ENCODE measurements around the gene FAM20A.

The FAM20A gene

DNA sequence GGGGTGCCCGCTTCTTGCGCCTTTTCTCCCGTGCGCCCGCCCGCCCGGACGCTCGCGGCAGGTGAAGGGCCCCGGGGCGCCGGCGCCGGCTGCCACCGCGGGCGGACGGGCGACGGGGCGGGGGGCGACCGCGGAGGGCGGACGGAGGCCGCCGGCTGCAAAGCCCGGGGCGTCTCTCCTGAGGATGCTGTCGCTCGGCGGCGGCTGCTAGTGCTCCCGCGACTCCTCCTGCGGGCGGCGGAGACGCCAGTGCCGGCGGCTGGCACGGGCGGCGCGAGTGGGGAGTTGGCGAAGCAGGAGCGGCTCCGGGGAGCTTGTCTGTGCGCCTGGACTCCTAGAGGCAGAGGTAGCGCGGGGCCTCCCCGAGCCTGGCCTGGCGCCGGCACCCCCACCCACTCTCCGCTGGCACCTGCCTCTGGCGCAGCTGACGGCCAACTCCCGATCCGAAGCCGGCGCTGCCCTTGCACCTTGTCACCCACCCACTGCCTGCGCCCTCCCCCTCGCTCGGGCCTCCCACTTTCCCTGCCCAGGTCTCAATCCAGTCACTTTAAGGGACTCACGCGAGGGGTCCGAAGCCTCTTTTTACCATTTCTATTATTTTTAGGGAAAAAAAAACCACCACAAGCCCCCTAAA, at the start of gene FAM20A:
Gene FAM20A, minus strand, starts transcription at position 437 of the 634 bp plus-strand sequence. CDS start 701 bp downstream, outside the sequence.
- DNase-seq, result peak; percentile 12

DNA sequence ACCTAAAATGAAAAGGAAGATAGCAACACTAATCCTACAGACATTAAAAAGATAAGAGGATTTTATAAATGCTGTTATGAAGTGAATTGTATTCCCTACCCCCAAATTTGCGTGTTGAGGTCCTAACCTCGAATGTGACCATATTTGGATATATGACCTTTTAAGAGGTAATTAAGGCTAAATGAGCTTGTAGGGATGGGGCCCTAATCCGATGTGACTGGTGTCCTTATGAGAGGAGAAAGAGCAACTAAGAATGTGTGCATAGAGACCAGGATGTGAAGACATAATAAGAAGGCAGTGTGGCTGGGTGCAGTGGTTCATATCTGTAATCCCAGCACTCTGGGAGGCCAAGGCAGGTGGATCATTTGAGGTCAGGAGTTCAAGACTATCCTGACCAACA, 48.2 kb upstream of the FAM20A start:
- DNase-seq, result no peak

DNA sequence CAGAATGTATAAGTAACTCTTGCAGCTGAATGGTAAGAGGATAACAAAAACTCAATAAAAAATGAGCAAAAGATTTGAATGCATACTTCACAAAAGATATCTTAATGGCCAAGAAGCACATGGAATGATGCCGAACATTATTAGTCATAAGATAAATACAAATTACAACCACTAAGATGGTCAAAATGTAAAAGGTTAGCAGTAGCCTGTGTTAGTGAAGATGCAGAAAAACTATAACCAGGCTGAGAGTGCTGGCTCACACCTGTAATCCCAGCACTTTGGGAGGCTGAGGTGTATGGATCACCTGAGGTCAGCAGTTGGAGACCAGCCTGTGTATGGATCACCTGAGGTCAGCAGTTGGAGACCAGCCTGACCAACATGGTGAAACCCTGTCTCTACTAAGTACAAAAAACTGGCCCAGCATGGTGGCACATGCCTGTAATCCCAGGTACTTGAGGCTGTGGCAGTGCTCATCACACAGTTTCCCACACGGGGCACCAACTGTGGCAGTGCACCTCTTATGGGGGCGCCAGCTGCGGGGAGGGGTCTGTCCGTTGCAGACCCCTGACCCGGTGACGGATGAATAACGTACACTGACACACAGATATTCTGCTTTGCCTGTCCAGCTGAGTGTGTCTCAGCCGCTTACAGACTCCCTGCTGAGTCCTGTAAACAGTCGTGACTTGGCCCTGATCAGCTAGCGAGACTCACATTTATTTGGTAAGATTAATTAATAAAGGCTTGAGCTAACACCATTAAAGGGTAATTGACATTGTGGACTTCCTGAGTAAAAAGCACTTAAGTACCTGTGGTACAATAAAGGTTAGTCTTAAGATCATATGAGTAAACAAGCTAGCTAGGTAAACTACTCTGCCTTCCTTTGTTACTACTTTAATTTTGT, 45.7 kb upstream of the FAM20A start:
- DNase-seq, result no peak

DNA sequence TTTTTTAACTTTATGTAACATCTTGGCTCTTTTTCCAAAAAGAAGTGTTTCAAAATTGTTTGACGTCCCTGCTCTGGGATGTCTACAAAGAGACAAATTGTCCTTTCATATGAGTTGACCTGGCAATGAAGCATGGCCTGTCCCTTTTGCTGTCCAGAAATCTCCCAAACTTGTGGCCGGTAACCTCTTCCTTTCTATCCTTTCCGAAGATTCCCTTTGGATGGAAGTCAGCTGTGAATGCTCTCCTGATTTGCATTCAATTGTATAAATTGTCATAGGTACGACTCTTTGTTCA, 40.9 kb upstream of the FAM20A start:
- no peak for DNase-seq

DNA sequence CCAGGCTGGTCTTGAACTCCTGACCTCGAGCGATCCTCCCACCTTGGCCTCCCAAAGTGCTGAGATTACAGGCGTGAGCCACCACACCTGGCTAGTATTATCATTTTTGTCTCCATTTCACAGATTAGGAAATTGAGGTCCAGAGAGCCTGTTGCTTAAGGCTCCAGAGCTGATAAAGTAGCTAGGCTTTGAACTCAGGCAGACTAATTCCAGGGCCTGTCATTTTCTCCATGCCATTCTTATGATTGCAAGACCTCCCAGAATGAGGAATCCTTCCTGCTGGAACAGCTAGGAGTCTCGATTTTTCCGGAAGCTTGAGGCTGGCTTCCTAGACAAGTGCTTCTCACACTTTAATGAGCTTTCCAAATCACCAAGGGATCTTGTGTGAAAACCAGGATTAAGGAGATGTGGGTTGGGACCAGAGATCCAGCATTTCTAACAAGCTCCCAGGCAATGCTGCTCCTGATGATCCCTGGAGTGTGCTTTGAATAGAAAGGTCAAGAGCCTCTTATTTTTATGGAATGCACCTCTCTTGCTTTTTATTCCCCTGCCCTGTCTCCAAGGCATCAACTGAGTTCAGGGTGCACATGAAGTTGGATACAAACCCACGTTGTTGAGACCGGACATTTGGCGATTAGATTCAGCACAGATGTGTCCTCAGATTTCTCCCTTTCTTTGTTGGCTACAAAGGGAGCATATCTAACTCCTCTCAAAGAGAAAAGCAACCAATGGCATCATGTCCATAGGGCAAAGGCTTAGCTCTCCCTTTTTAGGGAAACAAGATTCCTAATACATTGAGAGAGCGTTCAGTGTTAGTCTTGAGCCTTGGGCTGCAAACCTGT, 40.3 kb upstream of the FAM20A start:
- no peak for DNase-seq

DNA sequence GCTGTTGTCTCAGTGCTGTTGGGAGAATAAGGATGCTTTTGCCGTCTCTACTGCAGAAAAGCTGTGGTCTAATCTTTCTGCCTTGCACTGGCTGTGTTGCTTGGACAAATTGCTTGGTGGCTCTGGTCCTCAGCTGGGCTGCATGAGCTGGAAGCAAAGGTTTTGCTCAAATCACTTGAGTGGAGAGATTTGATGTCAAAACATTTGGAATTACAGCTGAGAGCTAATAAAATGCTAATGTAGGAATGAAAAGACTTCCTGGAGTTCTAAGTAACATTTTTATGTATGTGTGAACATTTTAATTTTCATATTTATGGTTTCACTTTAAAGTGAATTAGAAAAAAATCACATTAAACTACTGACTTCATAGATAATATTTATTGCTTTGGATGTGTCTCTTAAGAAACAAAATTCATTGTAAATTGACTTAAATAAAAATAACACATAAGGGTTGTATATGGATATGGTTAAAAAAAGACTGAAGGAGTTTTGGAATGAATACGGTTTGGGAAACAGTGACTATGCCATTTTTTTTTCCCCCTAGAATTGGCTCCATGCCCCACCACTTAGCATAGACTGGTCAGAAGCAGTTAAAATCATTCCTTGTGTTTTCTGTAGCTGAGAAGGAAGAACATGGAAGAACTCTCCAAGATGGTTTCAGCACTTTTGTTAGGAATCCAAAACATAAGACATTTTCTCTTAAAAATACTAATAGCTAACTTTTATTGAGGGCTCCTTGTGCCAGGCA, 39.2 kb upstream of the FAM20A start:
- DNase-seq, result no peak

DNA sequence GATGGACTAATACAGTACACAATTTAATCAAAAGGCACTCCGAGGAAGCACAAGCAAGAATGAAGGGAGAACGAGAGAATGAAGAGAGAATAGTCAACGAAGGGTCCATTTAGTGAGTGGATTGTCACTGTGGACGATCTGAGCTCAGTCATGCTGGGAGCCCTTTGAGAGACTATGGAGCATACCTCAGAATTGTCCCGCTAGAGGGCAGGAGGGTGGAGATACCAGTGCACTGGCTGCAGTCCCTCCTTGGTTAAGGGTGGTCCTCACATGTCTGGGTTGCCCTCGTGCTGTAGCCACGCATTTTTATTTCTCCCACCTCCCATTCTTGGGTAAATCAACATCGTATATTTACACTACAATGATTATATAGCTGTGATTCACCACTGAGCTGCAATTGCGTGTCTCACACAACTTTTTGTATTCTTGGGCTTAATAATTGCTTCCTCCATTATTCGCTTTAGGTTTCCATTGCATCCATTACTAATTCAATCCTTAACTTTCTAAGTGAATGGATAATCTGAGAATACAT, 33.2 kb upstream of the FAM20A start:
- DNase-seq, result no peak

DNA sequence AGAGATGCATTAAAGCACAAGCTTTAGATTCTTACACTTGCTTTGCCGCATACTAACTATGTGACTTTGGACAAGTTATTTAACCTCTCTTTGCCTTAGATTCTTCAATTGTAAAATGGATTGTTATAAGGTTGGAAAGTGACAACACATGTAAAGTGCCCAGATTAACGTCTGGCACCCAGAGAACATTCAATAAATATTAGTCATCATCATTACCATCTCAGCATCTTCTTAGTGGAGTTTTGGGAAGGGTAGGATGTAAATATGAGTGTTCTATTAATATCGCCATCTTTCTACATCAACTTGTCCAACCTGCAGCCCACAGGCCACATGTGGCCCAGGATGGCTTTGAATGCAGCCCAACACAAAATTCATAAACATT, 27.4 kb upstream of the FAM20A start:
- no peak for DNase-seq

DNA sequence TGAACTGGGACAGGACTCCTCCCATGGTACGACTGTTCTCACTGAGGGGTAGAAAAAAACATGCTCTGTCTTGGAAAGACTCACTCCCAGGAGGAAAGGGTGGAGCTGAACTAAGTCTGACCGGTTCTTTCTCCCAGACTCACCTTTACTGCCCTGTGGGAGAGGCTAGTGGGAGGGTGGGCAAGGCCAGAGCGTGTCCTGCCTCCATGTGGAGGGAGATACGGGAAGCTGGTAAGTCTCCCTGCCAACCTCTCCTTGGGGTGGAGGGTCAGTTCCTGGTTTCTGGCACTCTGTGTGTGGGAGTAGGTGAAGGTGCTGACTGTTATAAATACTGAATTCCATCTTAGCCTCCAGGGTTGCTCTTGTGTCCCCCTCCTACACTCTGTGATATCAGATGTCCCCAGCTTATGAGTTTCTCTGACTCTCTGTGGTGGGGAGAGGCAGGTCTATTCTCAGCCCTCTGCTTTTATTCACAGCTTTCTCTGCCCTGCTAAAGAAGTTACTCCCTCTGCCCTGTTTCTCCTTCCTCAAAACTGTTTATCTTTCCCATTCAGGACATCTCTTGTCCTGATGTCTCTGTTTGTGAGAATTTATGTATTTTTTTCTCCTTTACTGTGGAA, 26.9 kb upstream of the FAM20A start:
- no peak for DNase-seq

DNA sequence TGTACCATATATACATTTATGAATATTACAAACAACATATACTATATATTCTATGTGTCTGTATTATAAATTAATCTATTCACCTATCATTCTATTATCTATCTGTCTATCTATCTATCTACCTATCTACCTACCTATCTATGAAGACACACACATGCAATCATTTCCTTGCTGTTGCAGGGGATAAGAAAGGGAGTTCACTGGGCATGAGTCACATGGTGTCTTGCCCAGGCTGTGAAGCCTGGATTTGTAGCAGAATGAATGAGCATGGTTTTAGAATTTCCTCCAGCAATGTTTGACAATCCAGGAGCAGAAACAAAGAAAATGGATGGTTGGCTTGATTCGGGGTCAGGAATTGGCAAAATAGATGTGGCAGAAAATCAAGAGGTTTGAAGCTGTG, 23.2 kb upstream of the FAM20A start:
- DNase-seq, result no peak

DNA sequence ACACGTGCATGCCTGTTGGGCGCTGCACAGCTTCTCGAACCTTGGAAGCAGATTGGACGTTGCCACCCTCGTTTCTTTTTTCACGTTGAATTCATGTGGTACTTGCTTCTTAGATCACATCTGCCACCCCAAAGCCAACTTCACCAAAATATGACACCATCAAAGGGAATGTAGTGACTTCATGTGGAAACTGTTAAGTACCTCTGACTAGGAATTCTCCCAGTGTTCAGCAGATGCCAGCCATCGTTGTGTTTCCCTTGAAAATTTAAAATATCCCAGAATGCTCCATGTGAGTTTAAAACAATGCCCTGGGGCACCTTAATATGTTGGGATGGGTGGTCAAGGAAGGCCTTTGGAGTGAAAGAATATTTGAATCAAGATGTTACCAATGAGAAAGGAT, 22.6 kb upstream of the FAM20A start:
- no peak for DNase-seq

DNA sequence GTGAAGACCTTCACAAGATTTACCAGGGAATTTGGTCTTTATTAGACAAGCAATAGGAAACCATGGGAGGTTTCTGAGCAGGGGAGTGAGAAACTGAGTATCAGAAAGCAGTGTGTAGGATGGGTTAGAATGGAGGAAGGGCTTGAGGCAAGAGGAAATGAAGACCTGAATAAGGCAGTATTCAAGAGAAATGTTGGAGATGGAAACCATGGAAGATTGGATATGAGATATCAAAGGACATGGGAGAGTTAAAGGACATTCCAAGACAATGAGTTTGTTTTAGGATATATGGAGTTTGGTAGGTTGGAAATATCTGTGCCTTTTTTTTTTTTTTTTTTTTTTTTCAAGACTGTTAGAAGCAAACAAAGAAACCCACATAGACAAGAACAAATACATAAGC, 21.3 kb upstream of the FAM20A start:
- no peak for DNase-seq

DNA sequence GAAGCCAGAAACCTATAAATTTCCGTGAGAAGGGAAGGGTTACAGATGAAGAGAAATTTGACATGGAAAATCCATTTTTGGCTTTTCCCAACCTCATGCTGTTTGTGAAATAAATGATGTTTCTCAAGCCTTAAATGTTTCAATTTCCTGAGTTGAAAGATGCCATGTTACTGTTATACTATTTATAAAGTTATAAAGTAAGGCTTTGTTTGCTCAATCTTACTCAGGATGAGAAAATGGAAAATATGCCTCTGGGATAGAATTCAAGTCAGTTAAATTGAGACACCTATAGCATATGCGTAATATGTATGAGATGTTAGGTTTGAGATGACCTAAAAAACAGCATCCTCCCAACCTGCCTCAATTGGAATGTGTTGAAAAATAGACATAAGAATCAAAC, 19.9 kb upstream of the FAM20A start:
- no peak for DNase-seq

DNA sequence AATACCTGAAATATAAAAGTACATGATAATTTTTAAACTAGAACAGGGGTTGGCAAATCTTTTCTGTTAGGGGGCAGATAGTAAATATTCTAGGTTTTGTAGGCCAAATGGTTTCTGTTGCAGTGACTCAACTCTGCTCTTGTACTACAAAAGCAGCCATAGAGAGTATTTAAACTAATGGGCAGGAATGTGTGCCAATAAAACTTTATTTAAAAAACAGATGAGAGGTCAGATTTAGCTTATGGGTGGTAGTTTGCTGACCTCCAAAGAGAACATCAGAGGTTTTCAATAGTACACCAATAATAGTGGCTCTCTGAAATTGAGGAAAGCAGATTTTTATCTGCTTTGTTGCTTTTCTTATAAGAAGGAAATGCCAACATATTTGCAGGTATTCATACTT, 15.2 kb upstream of the FAM20A start:
- no peak for DNase-seq

DNA sequence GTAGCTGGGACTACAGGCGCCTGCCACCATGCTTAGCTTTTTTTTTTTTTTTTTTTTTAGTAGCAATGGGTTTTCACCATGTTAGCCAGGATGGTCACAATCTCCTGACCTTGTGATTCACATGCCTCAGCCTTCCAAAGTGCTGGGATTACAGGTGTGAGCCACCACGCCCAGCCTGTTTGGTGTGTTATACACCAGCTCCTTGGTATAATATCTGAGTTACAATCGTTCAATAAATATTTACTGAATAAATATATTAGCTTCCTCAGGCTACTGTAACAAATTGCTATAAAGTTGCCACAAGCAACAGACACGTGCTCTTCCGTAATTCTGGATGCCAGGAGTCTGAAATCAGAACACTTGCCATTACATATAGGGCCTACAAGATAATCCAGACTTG, 13.6 kb upstream of the FAM20A start:
- no peak for DNase-seq

DNA sequence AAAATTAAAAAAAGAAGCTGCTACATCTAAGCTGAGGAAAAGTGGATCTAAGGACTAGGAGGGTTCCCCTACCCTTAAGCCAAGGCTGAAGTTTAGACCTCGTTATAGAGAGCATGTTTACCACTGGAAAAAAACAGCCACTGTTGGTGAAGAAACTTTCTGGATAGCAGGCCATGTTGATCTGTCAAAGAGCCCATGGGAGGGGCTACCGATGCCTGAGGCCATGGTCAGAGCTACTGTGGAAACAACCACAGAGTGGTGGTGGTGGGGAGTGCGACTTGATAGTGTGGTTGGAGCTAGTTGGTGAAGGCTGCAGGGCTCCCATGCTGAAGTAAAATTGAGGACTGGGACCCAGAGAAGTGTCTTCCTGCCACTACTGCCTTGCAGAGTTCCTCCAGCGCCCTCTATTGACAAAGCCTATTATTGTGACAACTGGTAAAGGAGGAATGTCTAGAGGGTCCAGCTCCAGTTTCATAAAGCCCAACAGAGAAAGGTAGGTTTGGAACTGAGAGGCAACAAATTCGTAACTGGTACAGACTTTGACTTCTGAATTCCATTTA, 12.7 kb upstream of the FAM20A start:
- peak; percentile 77 for DNase-seq

DNA sequence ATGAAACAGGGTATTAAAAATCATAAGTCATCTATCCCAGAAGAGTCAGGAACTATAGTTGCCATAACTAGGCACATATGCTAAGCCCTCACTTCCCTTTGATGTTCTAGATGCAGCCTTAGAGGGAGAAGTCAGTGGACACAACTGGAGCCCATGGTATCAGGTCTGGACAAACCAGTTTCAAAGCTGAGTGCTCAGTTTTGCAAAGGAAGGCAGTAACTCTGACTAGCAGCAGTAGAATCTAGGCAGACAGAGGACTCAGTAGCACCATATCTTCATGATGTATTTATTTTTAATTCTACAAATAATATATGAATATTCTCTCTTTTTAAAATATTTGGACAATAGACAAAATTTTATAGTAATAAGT, 11.7 kb upstream of the FAM20A start:
- DNase-seq, result no peak

DNA sequence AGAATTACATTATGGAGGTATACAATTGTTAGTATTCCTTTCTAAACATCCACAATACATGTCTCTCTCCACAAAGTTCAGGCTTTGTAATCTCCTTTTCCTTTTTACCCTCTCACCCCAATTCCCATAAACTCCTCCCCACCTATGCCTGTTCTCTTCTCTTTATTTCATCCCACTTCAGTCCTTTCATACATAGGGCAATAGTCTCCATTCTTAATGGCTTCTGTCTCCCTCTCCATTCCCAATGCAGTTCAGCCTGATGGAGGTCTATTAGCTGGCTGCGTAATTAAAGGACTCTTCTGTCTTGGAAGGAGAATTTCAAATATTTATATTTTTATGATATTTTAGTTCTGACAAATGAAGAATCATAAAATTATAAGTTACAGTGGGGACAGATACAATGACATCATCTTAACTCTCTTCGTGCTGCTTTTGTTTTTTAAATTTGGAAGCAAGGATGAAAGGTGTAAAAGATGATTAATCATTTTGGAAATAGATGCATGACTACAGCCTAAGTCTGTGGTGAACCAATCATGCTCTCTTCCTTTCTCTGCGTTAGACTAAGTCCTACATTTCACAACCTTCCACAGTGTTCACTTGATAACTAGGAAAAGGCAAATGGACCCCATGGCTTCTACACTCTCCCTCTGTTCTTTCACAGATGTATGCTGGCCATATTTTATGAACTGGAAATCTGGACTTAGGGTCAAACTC, 11.2 kb upstream of the FAM20A start:
- DNase-seq, result no peak

DNA sequence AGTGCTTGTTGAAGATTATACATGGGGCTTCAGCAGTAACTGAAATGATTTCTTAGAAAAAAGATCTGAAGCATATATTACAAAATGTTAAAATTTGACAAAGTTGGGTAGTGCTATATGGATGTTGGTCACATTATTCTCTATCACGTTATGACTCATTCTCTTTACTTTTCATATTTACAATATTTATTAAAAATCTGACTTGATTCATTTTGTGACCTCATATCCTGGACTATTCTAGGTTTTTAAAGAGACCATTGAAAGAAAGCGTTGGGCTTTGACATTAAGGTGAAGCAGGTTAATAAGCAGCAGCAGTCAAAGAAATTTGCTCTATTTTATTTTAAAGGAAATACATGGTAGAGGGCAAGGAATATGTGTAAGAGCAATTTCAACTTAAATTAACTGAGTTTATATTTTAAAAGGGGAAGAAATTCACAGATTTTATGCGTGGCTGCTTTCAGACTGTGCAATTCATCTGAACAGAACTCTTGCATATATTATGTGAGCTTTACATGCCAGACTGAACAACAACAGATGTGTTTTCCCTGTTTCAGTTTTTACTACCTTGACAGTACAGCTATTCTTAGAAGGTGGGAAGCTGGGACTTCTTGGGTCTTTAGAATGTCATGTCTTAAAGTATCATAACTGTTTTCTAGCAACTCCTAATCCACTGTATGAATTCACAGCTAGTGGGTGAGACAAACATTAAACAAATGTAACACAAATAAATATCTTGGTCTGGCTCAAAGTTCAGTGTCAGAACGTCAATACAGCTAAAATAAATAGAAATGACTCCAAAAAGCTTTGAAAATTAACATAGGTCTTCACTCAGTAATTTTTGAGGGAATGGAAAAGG, 10.4 kb upstream of the FAM20A start:
- DNase-seq, result no peak

DNA sequence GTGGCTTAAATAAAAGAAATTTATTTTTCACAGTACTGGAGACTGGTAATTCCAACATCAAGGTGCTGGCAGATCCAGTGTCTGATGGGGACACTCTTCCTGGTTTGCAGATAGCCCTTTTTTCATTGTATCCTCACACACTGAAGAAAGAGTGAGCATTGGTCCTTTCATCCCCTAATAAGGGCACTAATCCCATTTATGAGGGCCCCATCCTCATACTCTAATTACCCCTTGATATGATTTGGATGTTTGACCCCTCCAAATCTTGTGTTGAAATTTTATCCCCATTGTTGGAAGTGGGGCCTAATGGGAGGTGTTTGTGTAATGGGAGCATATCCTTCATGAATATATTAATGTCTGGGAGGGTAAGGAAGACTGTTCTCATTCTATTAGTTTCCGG, 9.4 kb upstream of the FAM20A start:
- no peak for DNase-seq

Measured in hematopoietic multipotent progenitor cell treated with erythropoietin and hydrocortisone succinate and interleukin-3 and kit ligand, for 6 days (in vitro differentiated cells).